Measurements from ENCODE around the gene POLR1F.

The POLR1F gene

GRCh38 chr7:19663816-19664462 lies 44.9 kb downstream of the POLR1F start:
- no peak for DNase-seq (ENCODE audit: low read depth)
- in situ Hi-C loops (cut with HindIII; ENCODE audit: low sequenced_read_pairs), result loop anchor here (25.0 kb wide), 1 partner anchor 1302 kb away; no protein-coding TSS in a partner anchor
- H3K4me3 ChIP-seq (ENCODE audit: low read depth, low read length), result no peak overlapping the region
- TF ChIP-seq CTCF (IDR thresholded peaks at IDR 0.05; ENCODE audit: low read depth, low read length, missing control alignments), result no peak

DNA sequence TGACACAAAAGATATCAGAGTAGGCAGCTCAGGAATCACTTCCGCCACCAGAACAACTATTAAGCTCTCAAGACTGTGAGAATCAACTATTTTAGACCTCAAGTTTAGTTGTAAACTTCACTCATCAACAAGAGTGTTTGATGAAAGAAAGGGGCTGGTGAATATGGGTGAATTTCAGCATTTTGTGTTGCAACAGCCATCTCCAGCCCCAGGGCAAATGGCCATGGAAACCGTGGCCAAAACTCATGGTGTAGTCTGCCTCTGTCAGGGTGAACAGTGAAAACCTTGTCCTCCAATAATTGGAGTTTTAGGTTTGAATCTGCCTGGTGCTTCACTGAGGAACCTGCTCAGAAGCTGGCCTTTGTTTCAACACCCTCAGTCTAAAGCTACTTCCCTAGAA lies 60.0 kb downstream of the POLR1F start:
- in situ Hi-C loops (cut with HindIII; ENCODE audit: low sequenced_read_pairs), result no loop called here
- DNase-seq (ENCODE audit: low read depth), result no peak
- H3K4me3 ChIP-seq (ENCODE audit: low read depth, low read length), result no peak overlapping the region
- no peak for TF ChIP-seq CTCF (IDR thresholded peaks at IDR 0.05; ENCODE audit: low read depth, low read length, missing control alignments)
